Measurements from ENCODE around the gene GNAZ. TPM values are rescaled to one million over a fixed set of nuclear protein-coding genes. Genes with fewer than 3 reads are reported as not detected.

The GNAZ gene
- total RNA-seq, 1 donor: 1.3 TPM

DNA sequence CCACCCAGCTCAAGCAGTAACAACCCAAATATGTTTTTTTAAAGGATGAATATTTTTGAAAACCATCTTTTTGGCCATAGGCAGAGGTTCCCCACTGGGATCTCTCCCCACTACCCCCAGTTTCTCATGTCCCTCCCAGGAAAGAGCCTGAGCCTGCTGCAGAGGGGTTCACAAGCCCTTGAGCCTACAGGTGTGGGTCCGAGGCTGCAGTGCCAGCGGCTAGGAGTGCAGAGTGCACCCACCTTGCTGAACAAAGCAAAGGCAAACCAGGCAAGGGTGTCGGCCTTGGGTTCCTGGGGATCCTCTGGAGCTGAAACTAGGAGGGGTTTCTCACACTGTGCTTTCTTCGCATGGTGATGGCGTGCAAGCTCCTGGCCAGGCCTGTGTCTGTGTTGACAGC, 35.0 kb downstream of the GNAZ start:
- no peak overlapping the region for H3K4me3 ChIP-seq (ENCODE audit: low read depth, low read length)
- DNase-seq (ENCODE audit: low read depth): no peak
- TF ChIP-seq, protein P1, sequence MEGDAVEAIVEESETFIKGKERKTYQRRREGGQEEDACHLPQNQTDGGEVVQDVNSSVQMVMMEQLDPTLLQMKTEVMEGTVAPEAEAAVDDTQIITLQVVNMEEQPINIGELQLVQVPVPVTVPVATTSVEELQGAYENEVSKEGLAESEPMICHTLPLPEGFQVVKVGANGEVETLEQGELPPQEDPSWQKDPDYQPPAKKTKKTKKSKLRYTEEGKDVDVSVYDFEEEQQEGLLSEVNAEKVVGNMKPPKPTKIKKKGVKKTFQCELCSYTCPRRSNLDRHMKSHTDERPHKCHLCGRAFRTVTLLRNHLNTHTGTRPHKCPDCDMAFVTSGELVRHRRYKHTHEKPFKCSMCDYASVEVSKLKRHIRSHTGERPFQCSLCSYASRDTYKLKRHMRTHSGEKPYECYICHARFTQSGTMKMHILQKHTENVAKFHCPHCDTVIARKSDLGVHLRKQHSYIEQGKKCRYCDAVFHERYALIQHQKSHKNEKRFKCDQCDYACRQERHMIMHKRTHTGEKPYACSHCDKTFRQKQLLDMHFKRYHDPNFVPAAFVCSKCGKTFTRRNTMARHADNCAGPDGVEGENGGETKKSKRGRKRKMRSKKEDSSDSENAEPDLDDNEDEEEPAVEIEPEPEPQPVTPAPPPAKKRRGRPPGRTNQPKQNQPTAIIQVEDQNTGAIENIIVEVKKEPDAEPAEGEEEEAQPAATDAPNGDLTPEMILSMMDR (IDR thresholded peaks at IDR 0.05; ENCODE audit: insufficient read depth, low read depth, low read length): no peak

DNA sequence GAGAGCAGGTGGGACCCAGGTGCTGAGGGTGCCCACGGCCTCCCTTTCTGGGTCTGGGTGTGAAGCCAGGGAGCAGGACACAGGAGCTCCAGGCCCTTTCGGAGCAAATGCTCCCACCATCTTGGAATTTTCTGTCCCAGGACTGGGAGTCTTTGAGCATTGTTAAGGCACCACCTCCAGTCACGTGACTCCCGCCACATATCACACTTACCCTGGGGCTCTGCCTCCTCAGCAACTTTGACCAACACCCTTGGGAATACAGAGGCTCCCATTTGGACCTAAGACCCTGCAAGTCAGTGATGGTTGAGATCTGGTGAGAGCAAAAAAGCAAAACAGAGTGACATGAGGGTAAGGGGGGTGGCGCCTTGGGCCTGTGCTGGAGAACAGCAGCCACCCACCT, 35.6 kb downstream of the GNAZ start:
- no peak for DNase-seq (ENCODE audit: low read depth)
- TF ChIP-seq, protein P1 (IDR thresholded peaks at IDR 0.05; ENCODE audit: insufficient read depth, low read depth, low read length): no peak

DNA sequence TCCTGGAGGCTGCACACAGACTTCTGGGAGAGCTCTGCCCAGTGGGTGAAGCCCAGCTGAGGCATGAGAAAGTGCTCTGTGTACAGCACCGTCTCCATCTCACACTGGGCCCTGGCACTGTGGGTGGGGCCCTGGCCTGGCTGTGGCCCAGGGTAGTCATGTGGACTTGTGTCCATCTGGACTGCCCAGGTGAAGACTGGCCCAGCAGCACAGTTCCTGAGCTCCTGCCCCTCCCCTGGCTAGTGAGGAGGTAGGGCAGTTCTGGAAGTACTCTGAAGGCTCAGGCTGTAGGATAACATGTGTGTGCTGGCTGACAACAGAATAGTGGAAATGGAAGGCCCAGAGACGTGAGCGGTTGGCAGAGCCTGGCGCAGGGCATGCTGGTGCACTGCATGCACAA, 36.0 kb downstream of the GNAZ start:
- no peak for DNase-seq (ENCODE audit: low read depth)
- TF ChIP-seq, protein P1 (IDR thresholded peaks at IDR 0.05; ENCODE audit: insufficient read depth, low read depth, low read length): no peak
- no peak overlapping the region for H3K4me3 ChIP-seq (ENCODE audit: low read depth, low read length)

More for the DNA sequence above, 35.6 kb downstream of the GNAZ start:
- no peak overlapping the region for H3K4me3 ChIP-seq (ENCODE audit: low read depth, low read length)

DNA sequence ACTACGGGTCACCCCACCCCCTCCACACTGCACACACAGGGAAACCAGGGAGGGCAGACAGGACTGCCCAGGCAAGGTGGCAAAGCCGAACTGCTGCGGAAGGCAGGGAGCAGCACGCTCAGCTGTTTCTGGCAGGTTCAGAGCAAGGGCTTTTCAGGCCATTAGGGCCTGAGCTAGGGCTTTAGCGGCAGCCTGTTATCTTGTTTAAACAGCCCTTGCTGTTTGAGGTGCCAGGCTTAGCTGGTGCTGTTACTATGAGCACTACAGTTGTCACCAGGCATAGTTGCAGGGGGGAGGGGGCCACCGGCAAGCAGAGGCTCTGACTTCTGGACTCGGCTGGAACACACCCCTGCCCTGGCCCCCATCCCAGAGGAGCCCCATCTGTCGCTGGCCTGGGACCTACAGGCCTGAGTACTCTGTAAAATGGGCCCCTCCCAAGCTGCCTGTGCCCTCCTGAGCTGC, 36.6 kb downstream of the GNAZ start:
- DNase-seq (ENCODE audit: low read depth): no peak

DNA sequence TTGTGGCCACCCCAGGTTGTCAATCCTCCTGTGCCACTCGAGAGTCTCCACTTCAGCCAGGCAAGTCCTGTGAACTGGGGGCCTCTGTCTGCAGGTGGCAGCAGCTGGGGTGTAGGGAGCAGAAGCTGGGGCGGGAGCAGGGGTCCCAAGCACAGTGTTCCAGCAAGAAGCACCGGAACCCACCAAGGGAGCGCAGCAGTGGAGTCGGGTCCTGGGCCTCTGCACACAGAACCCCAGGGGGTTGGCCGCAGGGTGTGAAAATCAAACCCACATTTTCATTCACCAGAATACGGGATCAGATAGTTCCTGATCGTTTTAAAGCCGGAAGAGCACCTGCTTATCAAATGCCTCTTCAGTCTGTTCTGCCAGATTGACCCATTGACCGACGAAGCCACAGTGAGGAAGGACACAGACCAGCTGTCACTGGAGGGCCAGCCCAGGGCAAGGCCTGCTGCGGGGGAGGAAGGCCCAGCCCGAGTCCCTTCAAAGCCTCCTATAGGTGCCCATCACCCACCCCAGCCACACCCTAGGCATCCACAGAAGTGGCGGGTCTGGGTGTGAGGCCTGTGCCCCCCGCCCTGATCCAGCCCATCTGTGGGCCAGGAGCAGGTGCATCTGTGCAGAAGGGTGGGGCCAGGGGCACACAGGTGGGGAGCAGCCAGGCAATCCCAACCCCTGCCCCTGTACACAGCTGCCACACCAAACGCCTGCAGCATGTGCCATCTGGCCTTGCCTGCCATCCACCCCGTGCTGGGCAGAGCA, 37.3 kb downstream of the GNAZ start:
- TF ChIP-seq, protein P1 (IDR thresholded peaks at IDR 0.05; ENCODE audit: insufficient read depth, low read depth, low read length): no peak
- DNase-seq (ENCODE audit: low read depth): no peak
- no peak overlapping the region for H3K4me3 ChIP-seq (ENCODE audit: low read depth, low read length)

More for the DNA sequence above, 36.6 kb downstream of the GNAZ start:
- TF ChIP-seq, protein P1 (IDR thresholded peaks at IDR 0.05; ENCODE audit: insufficient read depth, low read depth, low read length): no peak
- H3K4me3 ChIP-seq (ENCODE audit: low read depth, low read length): no peak overlapping the region

DNA sequence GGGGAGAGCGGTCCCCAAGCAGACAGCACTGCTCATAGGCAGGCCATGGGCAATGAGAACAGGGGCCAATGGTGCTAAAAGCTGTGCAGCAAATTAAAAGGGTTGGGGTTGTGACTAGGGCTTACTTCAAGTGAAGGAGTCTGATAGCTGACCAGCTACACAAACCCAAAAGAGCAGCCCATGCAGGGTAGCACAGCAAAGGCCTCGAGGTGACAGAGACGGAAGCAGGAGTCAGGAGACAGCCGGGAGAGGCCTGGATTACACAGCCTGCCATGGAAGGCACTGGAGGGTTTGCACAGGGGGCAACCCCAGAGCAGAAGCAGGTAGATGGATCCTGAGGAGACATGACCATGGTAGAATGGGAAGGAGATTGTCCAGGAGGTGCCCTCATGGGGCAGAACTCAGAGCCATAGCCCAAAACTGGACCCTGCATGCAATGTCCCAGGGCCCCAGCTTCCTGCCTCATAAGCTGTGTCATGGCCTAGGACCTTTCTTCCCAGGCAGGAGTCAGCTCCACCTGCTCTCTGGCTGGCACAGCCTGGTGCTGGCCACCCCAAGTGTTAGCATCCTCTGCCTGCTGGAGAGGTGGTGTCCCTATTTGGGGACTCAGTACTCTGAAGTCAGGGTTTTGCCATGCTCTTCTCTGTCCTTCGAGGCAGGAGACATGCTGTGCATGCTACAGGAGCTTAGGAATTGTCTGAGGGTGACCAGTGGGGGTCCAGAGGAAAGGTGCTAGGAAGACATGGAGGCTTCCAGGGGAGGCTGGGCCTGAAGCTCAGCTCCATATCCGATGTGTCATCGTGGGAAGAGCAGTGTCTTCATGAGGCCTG, 38.1 kb downstream of the GNAZ start:
- no peak overlapping the region for H3K4me3 ChIP-seq (ENCODE audit: low read depth, low read length)
- TF ChIP-seq, protein P1 (IDR thresholded peaks at IDR 0.05; ENCODE audit: insufficient read depth, low read depth, low read length): no peak
- no peak for DNase-seq (ENCODE audit: low read depth)

All from fibroblast of villous mesenchyme (primary cell).